Neural cell (in vitro differentiated cells): ENCODE measurements around the gene LLPH. TPM values are rescaled to one million over a fixed set of nuclear protein-coding genes. Genes with fewer than 3 reads are reported as not detected.

Experiments used
- H2AFZ ChIP-seq: fragments of 200-600, 300-800 bp; sonication (generic), shearing (Covaris generic); 2 replicates; pipeline ENCODE4 v1.6.0; 2014; ENCODE audit warnings: low read depth, mild to moderate bottlenecking, antibody characterized with exemption, low read length, moderate library complexity
- H3F3A ChIP-seq: fragments of 200-600 bp; shearing (Covaris generic); 2 replicates; pipeline ENCODE4 v1.6.1; 2016; ENCODE audit warnings: mild to moderate bottlenecking, moderate library complexity, mixed read lengths, antibody characterized with exemption, low read length; ENCODE audit not compliant: insufficient read depth, poor library complexity, severe bottlenecking
- H3K27ac ChIP-seq: fragments of 200-600, 300-800 bp; sonication (generic), shearing (Covaris generic); 2 replicates; pipeline ENCODE4 v1.5.1; 2014; ENCODE audit warnings: mild to moderate bottlenecking, low read length, moderate library complexity
- H3K27me3 ChIP-seq: fragments of 300-800, 200-600 bp; sonication (generic), shearing (Covaris generic); 2 replicates; pipeline ENCODE4 v1.6.0; 2014; ENCODE audit warnings: mild to moderate bottlenecking, low read depth, low read length, moderate library complexity; ENCODE audit not compliant: insufficient read depth
- H3K36me3 ChIP-seq: fragments of 300-800, 200-600 bp; sonication (generic), shearing (Covaris generic); 2 replicates; pipeline ENCODE4 v1.5.1; 2014; ENCODE audit warnings: mild to moderate bottlenecking, antibody characterized with exemption, low read length, moderate library complexity; ENCODE audit not compliant: insufficient read depth
- H3K4me2 ChIP-seq: fragments of 300-800, 200-600 bp; sonication (generic), shearing (Covaris generic); 2 replicates; pipeline ENCODE4 v1.6.0; 2014; ENCODE audit warnings: mild to moderate bottlenecking, low read length
- H3K4me3 ChIP-seq: fragments of 300-800, 200-600 bp; sonication (generic), shearing (Covaris generic); 2 replicates; pipeline ENCODE4 v1.5.1; 2014; ENCODE audit warnings: mild to moderate bottlenecking, low read length, moderate library complexity
- H3K79me2 ChIP-seq: fragments of 200-600 bp; shearing (Covaris generic); replicated peaks from 2 replicates; pipeline ENCODE4 v1.6.0; 2014; ENCODE audit warnings: mild to moderate bottlenecking, low read length, moderate library complexity; ENCODE audit not compliant: insufficient read depth
- H3K9ac ChIP-seq: fragments of 300-800, 200-600 bp; sonication (generic), shearing (Covaris generic); 2 replicates; pipeline ENCODE4 v1.6.1; 2016; ENCODE audit warnings: mild to moderate bottlenecking, low read length, mixed read lengths
- H3K9me2 ChIP-seq: fragments of 200-600 bp; shearing (Covaris generic); 2 replicates; pipeline ENCODE4 v1.6.1; 2016; ENCODE audit warnings: mild to moderate bottlenecking, low read length, mixed read lengths; ENCODE audit not compliant: insufficient read depth
- H3K9me3 ChIP-seq: fragments of 200-600, 300-800 bp; sonication (generic), shearing (Covaris generic); 2 replicates; pipeline ENCODE4 v1.6.1; 2016; ENCODE audit warnings: mild to moderate bottlenecking, mixed run types, low read length, moderate library complexity, mixed read lengths
- H4K20me1 ChIP-seq: fragments of 200-600 bp; shearing (Covaris generic); 2 replicates; pipeline ENCODE4 v1.6.1; 2016; ENCODE audit warnings: mild to moderate bottlenecking, mixed run types; ENCODE audit not compliant: insufficient read depth
- EP300 ChIP-seq: fragments of 450-650 bp; conservative IDR thresholded peaks from 2 replicates; pipeline ENCODE4 v1.6.1; 2014; ENCODE audit warnings: antibody characterized with exemption, mild to moderate bottlenecking, moderate library complexity; ENCODE audit not compliant: poor library complexity, severe bottlenecking
- EZH2 ChIP-seq: fragments of 200-600, 300-800 bp; shearing (Covaris generic), sonication (generic); IDR thresholded peaks from 2 replicates; pipeline ENCODE4 v1.6.1; 2014; ENCODE audit warnings: antibody characterized with exemption, low read length, borderline replicate concordance, mild to moderate bottlenecking; ENCODE audit not compliant: insufficient read depth, poor library complexity, severe bottlenecking
- MXI1 ChIP-seq: fragments of 450-650 bp; conservative IDR thresholded peaks from 2 replicates; pipeline ENCODE4 v1.6.1; 2014; ENCODE audit warnings: antibody characterized with exemption, mild to moderate bottlenecking; ENCODE audit not compliant: poor library complexity, severe bottlenecking
- POLR2AphosphoS5 ChIP-seq: IDR thresholded peaks from 2 replicates; pipeline ENCODE4 v1.6.1; 2012
- RAD21 ChIP-seq: fragments of 450-650 bp; conservative IDR thresholded peaks from 2 replicates; pipeline ENCODE4 v1.6.1; 2014; ENCODE audit warnings: antibody characterized with exemption, mild to moderate bottlenecking, moderate library complexity
- SMC3 ChIP-seq: fragments of 450-650 bp; conservative IDR thresholded peaks from 2 replicates; pipeline ENCODE4 v1.6.1; 2014; ENCODE audit warnings: antibody characterized with exemption, mild to moderate bottlenecking, moderate library complexity; ENCODE audit not compliant: poor library complexity
- TAF1 ChIP-seq: IDR thresholded peaks from 2 replicates; pipeline ENCODE4 v1.6.1; 2012; ENCODE audit warnings: low read depth
- polyA plus RNA-seq: library from polyadenylated mRNA; depleted of rRNA; stranded (reverse); fragments of >200 nt; gene quantifications from 2 replicates; pipeline ENCODE4 v1.2.3, GENCODE V29; 2014
- TF ChIP-seq, protein P1 (sequence below): fragments of 450-650 bp; IDR thresholded peaks from 2 replicates; pipeline ENCODE4 v1.5.1; 2014; ENCODE audit warnings: antibody characterized with exemption, mild to moderate bottlenecking, moderate library complexity; ENCODE audit not compliant: poor library complexity, severe bottlenecking
- TF ChIP-seq, protein P2 (sequence below): IDR thresholded peaks from 2 replicates; pipeline ENCODE4 v1.6.1; 2012; ENCODE audit warnings: borderline replicate concordance

LLPH gene
- polyA plus RNA-seq, 1 donor from 2014 or later: 4.6 TPM

DNA sequence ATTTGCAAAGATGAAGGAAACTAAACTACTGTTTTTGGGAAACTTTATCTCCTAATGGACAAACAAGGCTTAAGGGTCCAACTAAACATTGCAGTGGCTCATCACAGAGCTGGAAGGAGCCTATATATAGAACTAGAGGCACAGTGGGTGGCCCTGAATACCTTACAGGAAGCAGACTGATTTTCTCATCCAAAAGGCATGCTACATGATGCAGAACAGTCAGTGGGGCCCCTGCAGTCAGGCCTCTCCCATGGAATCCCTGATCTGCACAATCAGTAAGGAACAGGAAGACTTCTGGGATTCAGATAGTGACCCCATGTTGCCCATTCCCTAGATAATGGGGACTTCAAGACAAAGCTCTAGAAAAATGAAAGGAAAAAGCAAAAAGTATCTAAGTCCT, 1.9 kb upstream of the LLPH start:
- no peak for TF ChIP-seq MXI1
- no peak overlapping the region for H3K27ac ChIP-seq
- H3F3A ChIP-seq: no peaks in the 10 kb centered on the region
- no peaks in the 10 kb centered on the region for H3K9me2 ChIP-seq
- no peaks in the 10 kb centered on the region for H4K20me1 ChIP-seq
- H3K9ac ChIP-seq: no peak overlapping the region
- H3K4me2 ChIP-seq: no peak overlapping the region
- no peaks in the 10 kb centered on the region for H3K27me3 ChIP-seq
- peaks cover 10% of the 10 kb centered on the region for H3K79me2 ChIP-seq
- no peaks in the 10 kb centered on the region for H3K36me3 ChIP-seq
- no peaks in the 10 kb centered on the region for H3K9me3 ChIP-seq
- no peak overlapping the region for H3K4me3 ChIP-seq
- no peak overlapping the region for H2AFZ ChIP-seq

DNA sequence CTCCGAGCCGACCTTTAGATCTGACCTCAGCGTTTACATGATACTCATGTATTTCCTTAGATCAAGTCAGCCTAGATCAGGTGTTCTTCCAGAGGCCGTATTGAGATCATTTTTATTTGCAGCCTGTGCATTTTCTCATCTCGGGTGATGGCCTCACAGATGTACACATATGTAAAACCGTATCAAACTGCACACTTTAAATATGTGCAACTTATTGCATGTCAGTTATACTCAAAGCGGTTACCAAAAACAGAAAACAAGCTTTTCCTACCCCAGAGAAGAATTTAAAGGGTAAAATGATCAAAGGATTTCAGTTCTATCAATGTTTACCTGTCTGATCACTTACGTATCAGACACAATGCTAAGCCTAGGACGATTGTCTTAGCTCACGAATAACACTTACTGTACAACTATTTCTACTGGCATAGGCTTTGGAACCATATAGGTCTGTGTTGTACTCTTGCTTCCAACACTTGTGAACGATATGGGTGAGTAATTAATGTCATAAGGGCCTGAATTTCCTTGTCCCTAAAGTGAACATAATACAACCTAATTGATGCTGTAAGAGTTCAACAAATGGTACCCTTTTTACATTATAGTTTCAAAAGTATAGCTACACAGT, 628 bp upstream of the LLPH start:
- H3K36me3 ChIP-seq: no peaks in the 10 kb centered on the region
- H4K20me1 ChIP-seq: no peaks in the 10 kb centered on the region
- no peaks in the 10 kb centered on the region for H3K9me3 ChIP-seq
- TF ChIP-seq EZH2 (no peak), RAD21 (no peak), TAF1 (no peak), SMC3 (no peak), EP300 (no peak), MXI1 (no peak), POLR2AphosphoS5 (no peak)
- TF ChIP-seq, protein P1, sequence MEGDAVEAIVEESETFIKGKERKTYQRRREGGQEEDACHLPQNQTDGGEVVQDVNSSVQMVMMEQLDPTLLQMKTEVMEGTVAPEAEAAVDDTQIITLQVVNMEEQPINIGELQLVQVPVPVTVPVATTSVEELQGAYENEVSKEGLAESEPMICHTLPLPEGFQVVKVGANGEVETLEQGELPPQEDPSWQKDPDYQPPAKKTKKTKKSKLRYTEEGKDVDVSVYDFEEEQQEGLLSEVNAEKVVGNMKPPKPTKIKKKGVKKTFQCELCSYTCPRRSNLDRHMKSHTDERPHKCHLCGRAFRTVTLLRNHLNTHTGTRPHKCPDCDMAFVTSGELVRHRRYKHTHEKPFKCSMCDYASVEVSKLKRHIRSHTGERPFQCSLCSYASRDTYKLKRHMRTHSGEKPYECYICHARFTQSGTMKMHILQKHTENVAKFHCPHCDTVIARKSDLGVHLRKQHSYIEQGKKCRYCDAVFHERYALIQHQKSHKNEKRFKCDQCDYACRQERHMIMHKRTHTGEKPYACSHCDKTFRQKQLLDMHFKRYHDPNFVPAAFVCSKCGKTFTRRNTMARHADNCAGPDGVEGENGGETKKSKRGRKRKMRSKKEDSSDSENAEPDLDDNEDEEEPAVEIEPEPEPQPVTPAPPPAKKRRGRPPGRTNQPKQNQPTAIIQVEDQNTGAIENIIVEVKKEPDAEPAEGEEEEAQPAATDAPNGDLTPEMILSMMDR: no peak
- TF ChIP-seq, protein P2, sequence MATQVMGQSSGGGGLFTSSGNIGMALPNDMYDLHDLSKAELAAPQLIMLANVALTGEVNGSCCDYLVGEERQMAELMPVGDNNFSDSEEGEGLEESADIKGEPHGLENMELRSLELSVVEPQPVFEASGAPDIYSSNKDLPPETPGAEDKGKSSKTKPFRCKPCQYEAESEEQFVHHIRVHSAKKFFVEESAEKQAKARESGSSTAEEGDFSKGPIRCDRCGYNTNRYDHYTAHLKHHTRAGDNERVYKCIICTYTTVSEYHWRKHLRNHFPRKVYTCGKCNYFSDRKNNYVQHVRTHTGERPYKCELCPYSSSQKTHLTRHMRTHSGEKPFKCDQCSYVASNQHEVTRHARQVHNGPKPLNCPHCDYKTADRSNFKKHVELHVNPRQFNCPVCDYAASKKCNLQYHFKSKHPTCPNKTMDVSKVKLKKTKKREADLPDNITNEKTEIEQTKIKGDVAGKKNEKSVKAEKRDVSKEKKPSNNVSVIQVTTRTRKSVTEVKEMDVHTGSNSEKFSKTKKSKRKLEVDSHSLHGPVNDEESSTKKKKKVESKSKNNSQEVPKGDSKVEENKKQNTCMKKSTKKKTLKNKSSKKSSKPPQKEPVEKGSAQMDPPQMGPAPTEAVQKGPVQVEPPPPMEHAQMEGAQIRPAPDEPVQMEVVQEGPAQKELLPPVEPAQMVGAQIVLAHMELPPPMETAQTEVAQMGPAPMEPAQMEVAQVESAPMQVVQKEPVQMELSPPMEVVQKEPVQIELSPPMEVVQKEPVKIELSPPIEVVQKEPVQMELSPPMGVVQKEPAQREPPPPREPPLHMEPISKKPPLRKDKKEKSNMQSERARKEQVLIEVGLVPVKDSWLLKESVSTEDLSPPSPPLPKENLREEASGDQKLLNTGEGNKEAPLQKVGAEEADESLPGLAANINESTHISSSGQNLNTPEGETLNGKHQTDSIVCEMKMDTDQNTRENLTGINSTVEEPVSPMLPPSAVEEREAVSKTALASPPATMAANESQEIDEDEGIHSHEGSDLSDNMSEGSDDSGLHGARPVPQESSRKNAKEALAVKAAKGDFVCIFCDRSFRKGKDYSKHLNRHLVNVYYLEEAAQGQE: no peak
- no peaks in the 10 kb centered on the region for H3K27me3 ChIP-seq
- H3K4me3 ChIP-seq: peak overlapping the region; percentile 76
- H3F3A ChIP-seq: no peaks in the 10 kb centered on the region
- no peak overlapping the region for H3K27ac ChIP-seq
- no peak overlapping the region for H3K4me2 ChIP-seq
- H3K79me2 ChIP-seq: peaks cover 10% of the 10 kb centered on the region
- H3K9ac ChIP-seq: peak overlapping the region; percentile 50
- peak overlapping the region; percentile 42 for H2AFZ ChIP-seq
- no peaks in the 10 kb centered on the region for H3K9me2 ChIP-seq

DNA sequence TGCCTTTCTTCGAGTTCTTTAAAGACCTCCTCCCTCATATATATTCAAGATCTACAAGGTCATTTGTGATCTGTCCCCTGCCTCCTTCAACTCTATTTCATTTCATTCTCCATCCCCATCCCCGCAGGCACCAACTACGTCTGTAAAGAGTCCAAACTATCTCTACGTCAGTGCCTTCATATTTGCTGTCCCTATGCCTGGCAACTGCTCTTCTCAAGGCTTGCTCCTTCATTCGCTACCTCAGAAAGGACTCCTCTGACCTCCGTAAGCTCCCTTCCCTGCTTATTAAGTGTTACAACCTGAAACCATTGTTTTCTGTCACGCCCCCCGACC, 650 bp downstream of the LLPH start:
- Histone ChIP-seq H3K27ac (no peak overlapping the region), H2AFZ (peak overlapping the region; percentile 30), H3K9me3 (no peaks in the 10 kb centered on the region), H3F3A (no peaks in the 10 kb centered on the region), H4K20me1 (no peaks in the 10 kb centered on the region), H3K9me2 (no peaks in the 10 kb centered on the region), H3K4me3 (peak overlapping the region; percentile 76), H3K36me3 (no peaks in the 10 kb centered on the region), H3K9ac (peak overlapping the region; percentile 56), H3K27me3 (no peaks in the 10 kb centered on the region), H3K4me2 (peak overlapping the region; percentile 57), H3K79me2 (peaks cover 10% of the 10 kb centered on the region)
- TF ChIP-seq RAD21: no peak
